ENCODE data around the gene ANKFN1. TPM values are rescaled to one million over a fixed set of nuclear protein-coding genes. Genes with fewer than 3 reads are reported as not detected.

ANKFN1 gene
- total RNA-seq, 1 donor from 2014 or later, result not detected

- Mint-ChIP-seq H3K27me3 (peaks cover 23% of the 10 kb centered on the region), H3K27ac (peak overlapping the region; percentile 56), H3K9me3 (ENCODE audit: low read depth) (no peaks in the 10 kb centered on the region), H3K4me3 (ENCODE audit: low read depth) (no peak overlapping the region), H3K4me1 (ENCODE audit: low read depth) (peaks cover 30% of the 10 kb centered on the region), H3K36me3 (ENCODE audit: insufficient read depth) (no peaks in the 10 kb centered on the region)
- no peak for TF ChIP-seq CTCF (IDR thresholded peaks at IDR 0.05; ENCODE audit: unreplicated experiment)
- no peak for DNase-seq (ENCODE audit: low spot score, unreplicated experiment)
Observed at GRCh38 chr17:56173958-56174835, 20.9 kb downstream of the ANKFN1 start.

GRCh38 chr17:56175299-56175955 is 22.2 kb downstream of the ANKFN1 start:
- H3K27me3 Mint-ChIP-seq, result peaks cover 27% of the 10 kb centered on the region
- H3K9me3 Mint-ChIP-seq (ENCODE audit: low read depth), result no peaks in the 10 kb centered on the region
- DNase-seq (ENCODE audit: low spot score, unreplicated experiment), result no peak
- peaks cover 30% of the 10 kb centered on the region for H3K4me1 Mint-ChIP-seq (ENCODE audit: low read depth)
- H3K36me3 Mint-ChIP-seq (ENCODE audit: insufficient read depth), result no peaks in the 10 kb centered on the region
- TF ChIP-seq CTCF (IDR thresholded peaks at IDR 0.05; ENCODE audit: unreplicated experiment), result no peak
- peak overlapping the region; percentile 81 for H3K27ac Mint-ChIP-seq
- H3K4me3 Mint-ChIP-seq (ENCODE audit: low read depth), result no peak overlapping the region

- peaks cover 24% of the 10 kb centered on the region for H3K27me3 Mint-ChIP-seq
- no peaks in the 10 kb centered on the region for H3K9me3 Mint-ChIP-seq (ENCODE audit: low read depth)
- no peak for TF ChIP-seq CTCF (IDR thresholded peaks at IDR 0.05; ENCODE audit: unreplicated experiment)
- H3K4me3 Mint-ChIP-seq (ENCODE audit: low read depth), result no peak overlapping the region
- DNase-seq (ENCODE audit: low spot score, unreplicated experiment), result no peak
- no peaks in the 10 kb centered on the region for H3K36me3 Mint-ChIP-seq (ENCODE audit: insufficient read depth)
- H3K27ac Mint-ChIP-seq, result peak overlapping the region; percentile 38
- H3K4me1 Mint-ChIP-seq (ENCODE audit: low read depth), result peaks cover 30% of the 10 kb centered on the region
Observed at GRCh38 chr17:56176091-56176490, 22.8 kb downstream of the ANKFN1 start.

- H3K4me3 Mint-ChIP-seq (ENCODE audit: low read depth), result no peak overlapping the region
- H3K9me3 Mint-ChIP-seq (ENCODE audit: low read depth), result no peaks in the 10 kb centered on the region
- H3K4me1 Mint-ChIP-seq (ENCODE audit: low read depth), result peaks cover 28% of the 10 kb centered on the region
- H3K27ac Mint-ChIP-seq, result no peak overlapping the region
- DNase-seq (ENCODE audit: low spot score, unreplicated experiment), result no peak
- TF ChIP-seq CTCF (IDR thresholded peaks at IDR 0.05; ENCODE audit: unreplicated experiment), result no peak
- peaks cover 28% of the 10 kb centered on the region for H3K27me3 Mint-ChIP-seq
- no peaks in the 10 kb centered on the region for H3K36me3 Mint-ChIP-seq (ENCODE audit: insufficient read depth)
Observed at GRCh38 chr17:56177361-56177760, 24.1 kb downstream of the ANKFN1 start.

- DNase-seq (ENCODE audit: low spot score, unreplicated experiment), result no peak
- peaks cover 28% of the 10 kb centered on the region for H3K27me3 Mint-ChIP-seq
- TF ChIP-seq CTCF (IDR thresholded peaks at IDR 0.05; ENCODE audit: unreplicated experiment), result no peak
- no peaks in the 10 kb centered on the region for H3K9me3 Mint-ChIP-seq (ENCODE audit: low read depth)
- peaks cover 24% of the 10 kb centered on the region for H3K4me1 Mint-ChIP-seq (ENCODE audit: low read depth)
- H3K36me3 Mint-ChIP-seq (ENCODE audit: insufficient read depth), result no peaks in the 10 kb centered on the region
- no peak overlapping the region for H3K27ac Mint-ChIP-seq
- no peak overlapping the region for H3K4me3 Mint-ChIP-seq (ENCODE audit: low read depth)
Observed at GRCh38 chr17:56178203-56178602, 24.9 kb downstream of the ANKFN1 start.
